ENCODE results near the gene MSI2. TPM values are rescaled to one million over a fixed set of nuclear protein-coding genes. Genes with fewer than 3 reads are reported as not detected.

The MSI2 gene
- total RNA-seq, 2 experiments from 2014 or later: 131 to 164 TPM

DNA sequence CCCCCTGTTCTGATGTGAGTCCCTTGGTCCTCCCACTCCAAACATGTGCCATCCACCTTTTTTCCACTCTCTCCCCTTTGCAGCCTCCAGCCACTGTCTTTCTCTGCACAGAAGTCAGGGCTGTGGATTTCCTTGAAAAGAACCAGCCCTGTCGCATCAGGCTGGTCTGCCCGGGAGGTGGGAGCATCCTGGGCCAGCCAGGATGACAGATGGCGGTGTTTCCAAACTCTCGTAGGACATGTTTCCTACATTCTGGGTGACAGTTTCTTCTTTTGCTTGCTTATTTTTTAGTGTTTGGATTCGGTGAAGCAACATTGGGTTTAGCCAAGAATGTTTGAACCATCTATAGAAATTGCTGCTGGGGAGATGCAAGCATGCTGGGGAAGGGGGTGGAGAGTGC, 388.0 kb downstream of the MSI2 start:
- Histone ChIP-seq H2AFZ (ENCODE audit: low read length) (no peak overlapping the region), H3K27ac (ENCODE audit: low read depth, low read length, poor library complexity, severe bottlenecking) (no peak overlapping the region), H4K20me1 (ENCODE audit: insufficient read depth, low read length) (no peaks in the 10 kb centered on the region), H3K9me2 (ENCODE audit: insufficient read depth, low read length) (no peaks in the 10 kb centered on the region), H3K4me2 (ENCODE audit: low read length) (no peak overlapping the region), H3K79me2 (ENCODE audit: insufficient read depth, low read depth, low read length) (no peaks in the 10 kb centered on the region), H3K36me3 (ENCODE audit: insufficient read depth, low read length) (peaks cover 6% of the 10 kb centered on the region; the same call in 1 of the 2 replicates), H3K4me3 (ENCODE audit: low read depth, low read length, poor library complexity, severe bottlenecking) (no peak overlapping the region), H3K9me3 (ENCODE audit: low read length) (no peaks in the 10 kb centered on the region), H3K4me1 (ENCODE audit: insufficient read depth, low read length, poor library complexity, severe bottlenecking) (no peaks in the 10 kb centered on the region)
- ChIA-PET POLR2A (no interaction called here), CTCF (ENCODE audit: unreplicated experiment) (no interaction called here)
- no peak for DNase-seq (ENCODE audit: low spot score)
- intact Hi-C loops (cut with micrococcal nuclease; ENCODE audit: unreplicated experiment): no loop called here
- no TSS peak for BruUV-seq (replicated peaks)
- no peak for TF ChIP-seq EZH2phosphoT487 (IDR thresholded peaks at IDR 0.05; ENCODE audit: borderline replicate concordance, low read depth, low read length)
- TF ChIP-seq, protein P1, sequence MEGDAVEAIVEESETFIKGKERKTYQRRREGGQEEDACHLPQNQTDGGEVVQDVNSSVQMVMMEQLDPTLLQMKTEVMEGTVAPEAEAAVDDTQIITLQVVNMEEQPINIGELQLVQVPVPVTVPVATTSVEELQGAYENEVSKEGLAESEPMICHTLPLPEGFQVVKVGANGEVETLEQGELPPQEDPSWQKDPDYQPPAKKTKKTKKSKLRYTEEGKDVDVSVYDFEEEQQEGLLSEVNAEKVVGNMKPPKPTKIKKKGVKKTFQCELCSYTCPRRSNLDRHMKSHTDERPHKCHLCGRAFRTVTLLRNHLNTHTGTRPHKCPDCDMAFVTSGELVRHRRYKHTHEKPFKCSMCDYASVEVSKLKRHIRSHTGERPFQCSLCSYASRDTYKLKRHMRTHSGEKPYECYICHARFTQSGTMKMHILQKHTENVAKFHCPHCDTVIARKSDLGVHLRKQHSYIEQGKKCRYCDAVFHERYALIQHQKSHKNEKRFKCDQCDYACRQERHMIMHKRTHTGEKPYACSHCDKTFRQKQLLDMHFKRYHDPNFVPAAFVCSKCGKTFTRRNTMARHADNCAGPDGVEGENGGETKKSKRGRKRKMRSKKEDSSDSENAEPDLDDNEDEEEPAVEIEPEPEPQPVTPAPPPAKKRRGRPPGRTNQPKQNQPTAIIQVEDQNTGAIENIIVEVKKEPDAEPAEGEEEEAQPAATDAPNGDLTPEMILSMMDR (conservative IDR thresholded peaks at IDR 0.05; ENCODE audit: low read length): no peak

DNA sequence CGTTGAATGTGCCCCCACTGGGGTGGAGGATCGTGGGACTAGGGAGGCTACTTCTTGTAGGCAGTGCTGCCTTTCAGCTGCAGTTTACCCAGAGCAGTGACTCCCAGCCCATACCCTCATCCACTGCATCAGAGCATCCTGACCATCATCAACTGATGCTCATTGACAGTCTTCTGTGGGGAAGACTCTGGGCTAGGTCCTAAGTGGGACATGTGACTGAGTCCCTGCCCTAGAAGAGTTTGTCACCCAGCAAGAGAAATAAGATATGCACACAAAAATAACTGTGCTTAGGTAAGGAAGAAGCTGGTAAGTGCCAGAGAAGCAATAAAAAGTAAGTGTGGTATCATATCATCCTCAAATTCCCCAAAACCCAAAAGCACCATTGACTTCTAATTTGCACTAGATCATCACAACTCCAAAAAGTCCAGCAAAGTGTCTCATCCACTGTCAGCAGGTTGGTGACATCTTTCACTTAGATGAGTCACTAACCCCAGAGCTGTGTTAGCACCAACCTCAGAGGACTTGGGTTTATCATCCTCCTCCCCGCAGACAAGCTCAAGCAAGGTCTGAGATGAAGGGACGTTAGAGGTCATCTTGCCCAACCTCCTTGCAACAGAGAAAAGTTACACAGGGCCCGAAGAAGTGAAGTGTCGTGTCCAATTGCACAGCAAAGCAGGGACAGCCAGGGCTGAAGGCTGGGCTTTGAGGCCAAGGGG, 389.8 kb downstream of the MSI2 start:
- no peaks in the 10 kb centered on the region for H3K9me3 ChIP-seq (ENCODE audit: low read length)
- no peak overlapping the region for H3K4me3 ChIP-seq (ENCODE audit: low read depth, low read length, poor library complexity, severe bottlenecking)
- CTCF ChIA-PET (ENCODE audit: unreplicated experiment): no interaction called here
- TF ChIP-seq, protein P1 (conservative IDR thresholded peaks at IDR 0.05; ENCODE audit: low read length): no peak
- TF ChIP-seq EZH2phosphoT487 (IDR thresholded peaks at IDR 0.05; ENCODE audit: borderline replicate concordance, low read depth, low read length): no peak
- H4K20me1 ChIP-seq (ENCODE audit: insufficient read depth, low read length): no peaks in the 10 kb centered on the region
- H3K9me2 ChIP-seq (ENCODE audit: insufficient read depth, low read length): no peaks in the 10 kb centered on the region
- BruUV-seq (replicated peaks): no TSS peak
- no peak overlapping the region for H2AFZ ChIP-seq (ENCODE audit: low read length)
- DNase-seq (ENCODE audit: low spot score): no peak
- H3K4me2 ChIP-seq (ENCODE audit: low read length): no peak overlapping the region
- POLR2A ChIA-PET: interaction anchor here (0.6 to 1.7 kb wide), 2 partner anchors 9 to 49 kb away, joined by 3 to 4 read pairs; no protein-coding TSS in a partner anchor
- H3K79me2 ChIP-seq (ENCODE audit: insufficient read depth, low read depth, low read length): no peaks in the 10 kb centered on the region
- intact Hi-C loops (cut with micrococcal nuclease; ENCODE audit: unreplicated experiment): no loop called here
- H3K4me1 ChIP-seq (ENCODE audit: insufficient read depth, low read length, poor library complexity, severe bottlenecking): no peaks in the 10 kb centered on the region
- no peak overlapping the region for H3K27ac ChIP-seq (ENCODE audit: low read depth, low read length, poor library complexity, severe bottlenecking)
- 0 out of 2 replicates have a peak, but pooled peaks cover 5% of the 10 kb centered on the region for H3K36me3 ChIP-seq (ENCODE audit: insufficient read depth, low read length)

DNA sequence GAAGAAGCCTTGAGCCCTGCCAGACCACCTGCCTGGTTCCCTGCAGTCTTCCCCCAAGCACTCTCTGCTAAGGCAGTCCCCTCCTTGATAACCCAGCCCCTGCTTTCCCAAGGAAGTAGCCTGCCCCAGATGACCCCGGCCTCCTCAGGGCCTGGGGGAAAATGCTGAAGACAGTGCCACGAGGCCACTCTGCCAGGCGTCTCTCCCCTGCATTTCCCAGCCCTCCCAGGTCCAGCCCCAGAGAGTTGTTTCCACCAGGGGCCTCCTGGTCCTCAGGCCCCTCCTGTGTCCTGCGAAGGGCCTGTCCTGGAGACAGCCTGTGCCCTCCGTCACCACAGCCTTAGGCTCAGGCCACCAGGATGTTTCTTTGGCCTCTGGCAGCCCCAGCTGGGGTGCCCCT, 392.4 kb downstream of the MSI2 start:
- H3K9me2 ChIP-seq (ENCODE audit: insufficient read depth, low read length): no peaks in the 10 kb centered on the region
- no peaks in the 10 kb centered on the region for H4K20me1 ChIP-seq (ENCODE audit: insufficient read depth, low read length)
- POLR2A ChIA-PET: no interaction called here
- no TSS peak for BruUV-seq (replicated peaks)
- no peaks in the 10 kb centered on the region for H3K9me3 ChIP-seq (ENCODE audit: low read length)
- H3K36me3 ChIP-seq (ENCODE audit: insufficient read depth, low read length): 0 out of 2 replicates have a peak, but pooled peaks cover 5% of the 10 kb centered on the region
- H3K4me2 ChIP-seq (ENCODE audit: low read length): no peak overlapping the region
- CTCF ChIA-PET (ENCODE audit: unreplicated experiment): no interaction called here
- no peak overlapping the region for H2AFZ ChIP-seq (ENCODE audit: low read length)
- no peak for TF ChIP-seq EZH2phosphoT487 (IDR thresholded peaks at IDR 0.05; ENCODE audit: borderline replicate concordance, low read depth, low read length)
- TF ChIP-seq, protein P1 (conservative IDR thresholded peaks at IDR 0.05; ENCODE audit: low read length): no peak
- no peaks in the 10 kb centered on the region for H3K79me2 ChIP-seq (ENCODE audit: insufficient read depth, low read depth, low read length)
- DNase-seq (ENCODE audit: low spot score): no peak
- intact Hi-C loops (cut with micrococcal nuclease; ENCODE audit: unreplicated experiment): no loop called here
- no peaks in the 10 kb centered on the region for H3K4me1 ChIP-seq (ENCODE audit: insufficient read depth, low read length, poor library complexity, severe bottlenecking)
- no peak overlapping the region for H3K27ac ChIP-seq (ENCODE audit: low read depth, low read length, poor library complexity, severe bottlenecking)
- no peak overlapping the region for H3K4me3 ChIP-seq (ENCODE audit: low read depth, low read length, poor library complexity, severe bottlenecking)
